ENCODE measurements around the gene UFSP1.

DNA sequence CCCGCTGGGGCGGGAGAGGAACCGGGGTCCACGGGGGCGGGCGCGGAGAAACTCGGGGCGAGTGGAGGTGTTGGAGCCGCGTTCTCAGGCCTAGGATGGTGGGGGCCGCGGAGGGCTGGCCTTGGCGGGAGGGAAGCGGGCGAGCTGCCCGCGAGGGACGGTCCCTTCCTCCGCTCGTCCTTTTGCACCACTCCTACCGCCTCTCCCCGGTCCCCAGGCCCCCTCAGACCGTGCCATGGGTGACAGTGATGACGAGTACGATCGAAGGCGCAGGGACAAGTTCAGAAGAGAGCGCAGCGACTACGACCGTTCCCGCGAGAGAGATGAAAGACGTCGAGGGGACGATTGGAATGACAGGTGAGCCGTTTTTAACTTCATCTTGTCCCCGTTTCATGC is 14.2 kb downstream of the UFSP1 start:
- TF ChIP-seq CTCF (IDR thresholded peaks at IDR 0.05; ENCODE audit: low read depth, low read length, missing input control) (no peak), SP1 (IDR thresholded peaks at IDR 0.05) (no peak), RAD21 (IDR thresholded peaks at IDR 0.05) (no peak)
- TF ChIP-seq, protein P1, sequence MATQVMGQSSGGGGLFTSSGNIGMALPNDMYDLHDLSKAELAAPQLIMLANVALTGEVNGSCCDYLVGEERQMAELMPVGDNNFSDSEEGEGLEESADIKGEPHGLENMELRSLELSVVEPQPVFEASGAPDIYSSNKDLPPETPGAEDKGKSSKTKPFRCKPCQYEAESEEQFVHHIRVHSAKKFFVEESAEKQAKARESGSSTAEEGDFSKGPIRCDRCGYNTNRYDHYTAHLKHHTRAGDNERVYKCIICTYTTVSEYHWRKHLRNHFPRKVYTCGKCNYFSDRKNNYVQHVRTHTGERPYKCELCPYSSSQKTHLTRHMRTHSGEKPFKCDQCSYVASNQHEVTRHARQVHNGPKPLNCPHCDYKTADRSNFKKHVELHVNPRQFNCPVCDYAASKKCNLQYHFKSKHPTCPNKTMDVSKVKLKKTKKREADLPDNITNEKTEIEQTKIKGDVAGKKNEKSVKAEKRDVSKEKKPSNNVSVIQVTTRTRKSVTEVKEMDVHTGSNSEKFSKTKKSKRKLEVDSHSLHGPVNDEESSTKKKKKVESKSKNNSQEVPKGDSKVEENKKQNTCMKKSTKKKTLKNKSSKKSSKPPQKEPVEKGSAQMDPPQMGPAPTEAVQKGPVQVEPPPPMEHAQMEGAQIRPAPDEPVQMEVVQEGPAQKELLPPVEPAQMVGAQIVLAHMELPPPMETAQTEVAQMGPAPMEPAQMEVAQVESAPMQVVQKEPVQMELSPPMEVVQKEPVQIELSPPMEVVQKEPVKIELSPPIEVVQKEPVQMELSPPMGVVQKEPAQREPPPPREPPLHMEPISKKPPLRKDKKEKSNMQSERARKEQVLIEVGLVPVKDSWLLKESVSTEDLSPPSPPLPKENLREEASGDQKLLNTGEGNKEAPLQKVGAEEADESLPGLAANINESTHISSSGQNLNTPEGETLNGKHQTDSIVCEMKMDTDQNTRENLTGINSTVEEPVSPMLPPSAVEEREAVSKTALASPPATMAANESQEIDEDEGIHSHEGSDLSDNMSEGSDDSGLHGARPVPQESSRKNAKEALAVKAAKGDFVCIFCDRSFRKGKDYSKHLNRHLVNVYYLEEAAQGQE (IDR thresholded peaks at IDR 0.05), result no peak
